ENCODE data around the gene OPHN1.
"Not testable (repeated sequence)": the region's sequence is repeated elsewhere in the genome, so short reads cannot be mapped to it uniquely, and the experiment has no call there.

OPHN1 gene

DNA sequence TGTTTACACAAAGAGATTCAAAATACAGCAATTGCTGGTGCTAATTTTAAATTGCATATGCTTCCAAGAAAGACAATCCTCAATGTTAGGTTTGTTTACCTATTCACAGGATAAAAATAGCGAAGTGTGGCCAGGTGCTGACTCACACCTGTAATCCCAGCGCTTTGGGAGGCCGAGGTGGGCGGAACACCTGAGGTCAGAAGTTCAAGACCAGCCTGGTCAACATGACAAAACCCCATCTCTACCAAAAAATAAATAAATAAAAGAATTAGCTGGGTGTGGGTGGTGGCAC lies 77.7 kb downstream of the OPHN1 start:
- no peak for DNase-seq (ENCODE audit: low spot score)

DNA sequence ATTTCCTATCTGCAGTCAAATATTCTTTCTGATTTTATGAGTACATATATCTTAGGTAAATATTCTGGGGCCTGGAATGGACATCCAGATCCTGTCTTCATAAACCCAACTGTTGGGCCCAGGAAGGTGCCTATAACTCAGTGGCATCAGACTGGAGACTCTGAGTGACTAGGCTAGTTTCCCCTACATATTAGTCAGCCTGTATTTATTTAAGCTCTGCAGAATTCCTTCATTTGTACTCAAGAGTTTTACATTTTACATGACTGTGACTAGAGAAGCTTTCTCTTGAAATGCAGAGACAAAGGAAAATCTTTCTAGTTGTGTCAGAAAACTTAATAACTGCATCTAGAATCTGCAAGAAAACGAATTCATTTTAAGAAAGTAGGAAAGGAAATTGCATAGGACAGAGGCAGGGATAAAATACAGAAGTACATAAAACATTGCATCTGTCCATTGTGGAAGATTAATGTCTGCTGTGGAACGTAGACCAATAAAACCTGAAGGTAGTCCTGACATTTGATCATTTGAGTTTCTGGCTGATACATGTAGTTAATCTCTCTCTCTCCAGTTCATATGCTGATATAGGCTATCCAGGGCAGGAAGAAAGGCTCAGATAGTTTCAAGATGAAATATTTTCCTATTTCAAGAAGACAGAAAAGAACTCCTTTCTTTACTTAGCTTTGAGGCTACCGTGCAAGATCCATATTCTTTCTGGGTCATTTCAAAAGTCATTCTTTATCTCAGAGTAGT lies 78.2 kb downstream of the OPHN1 start:
- DNase-seq (ENCODE audit: low spot score): no peak

DNA sequence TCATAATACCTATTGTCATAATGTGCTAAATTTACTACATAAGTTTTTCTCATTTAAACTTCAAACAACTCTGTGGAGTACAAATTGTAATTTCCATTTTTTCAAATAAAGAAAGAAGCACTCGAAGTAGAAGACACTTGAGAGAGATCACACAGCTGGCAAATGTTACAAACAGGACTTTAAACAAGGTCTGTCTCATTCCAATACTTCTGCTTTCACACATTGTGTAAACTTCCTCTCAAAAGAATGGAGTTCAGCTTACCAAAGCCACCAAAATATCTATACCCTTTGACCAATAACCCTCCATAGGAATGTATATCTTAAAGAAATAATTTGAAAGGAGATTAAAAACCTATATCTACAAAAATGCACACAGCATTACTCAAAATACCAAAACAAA lies 88.3 kb downstream of the OPHN1 start:
- peak; percentile 3 for DNase-seq (ENCODE audit: low spot score)

DNA sequence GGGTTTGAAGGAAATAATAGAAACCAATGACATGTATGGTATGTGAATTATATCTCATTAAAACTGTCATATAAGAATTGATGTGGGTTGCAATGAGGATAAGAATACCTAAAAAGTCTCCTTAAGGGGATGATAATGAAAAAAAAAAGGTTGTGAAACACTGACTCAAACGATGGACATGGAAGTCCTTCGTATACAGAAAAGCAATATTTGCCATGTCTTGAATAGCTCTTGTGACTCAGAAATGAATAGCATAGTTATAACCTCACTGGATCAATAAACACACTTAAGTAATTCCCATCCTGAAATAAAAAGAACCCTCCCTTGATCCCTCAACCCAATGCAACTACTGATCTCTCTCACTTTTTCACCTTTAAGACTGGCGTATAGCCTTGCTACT lies 89.7 kb downstream of the OPHN1 start:
- DNase-seq (ENCODE audit: low spot score): no peak

DNA sequence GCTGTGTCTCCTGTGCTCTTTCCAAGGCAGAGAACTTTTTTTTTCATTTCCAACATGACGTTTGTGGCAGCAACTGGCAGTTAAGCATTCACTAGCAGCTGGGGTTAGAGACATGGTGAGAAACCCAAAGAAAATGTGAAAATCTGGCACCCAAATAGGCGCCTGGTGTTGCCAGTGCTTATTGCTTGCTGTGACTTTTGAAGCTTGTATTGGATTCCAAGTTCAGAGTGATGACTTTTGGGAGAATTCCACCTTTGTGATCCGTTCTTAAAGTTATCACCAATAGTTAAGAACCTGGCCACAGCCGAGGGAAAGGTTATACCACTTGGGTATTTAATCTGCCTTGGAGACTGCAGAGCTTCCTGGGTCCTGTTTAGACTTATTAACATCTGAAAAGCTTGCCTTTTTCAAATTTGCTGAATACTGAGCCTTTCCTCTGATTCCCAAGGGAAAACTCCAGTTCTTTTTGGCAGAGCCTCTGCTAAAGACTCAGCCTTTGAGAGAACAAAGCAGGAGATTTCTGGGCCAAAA lies 101.0 kb downstream of the OPHN1 start:
- peak; percentile 15 for DNase-seq (ENCODE audit: low spot score)

DNA sequence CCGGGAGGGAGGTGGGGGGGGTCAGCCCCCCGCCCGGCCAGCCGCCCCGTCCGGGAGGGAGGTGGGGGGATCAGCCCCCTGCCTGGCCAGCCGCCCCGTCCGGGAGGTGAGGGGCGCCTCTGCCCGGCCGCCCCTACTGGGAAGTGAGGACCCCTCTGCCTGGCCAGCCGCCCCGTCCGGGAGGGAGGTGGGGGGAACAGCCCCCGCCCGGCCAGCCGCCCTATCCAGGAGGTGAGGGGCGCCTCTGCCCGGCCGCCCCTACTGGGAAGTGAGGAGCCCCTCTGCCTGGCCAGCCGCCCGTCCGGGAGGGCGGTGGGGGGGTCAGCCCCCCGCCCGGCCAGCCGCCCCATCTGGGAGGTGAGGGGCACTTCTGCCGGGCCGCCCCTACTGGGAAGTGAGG lies 106.5 kb downstream of the OPHN1 start:
- not testable (repeated sequence) for DNase-seq (ENCODE audit: low spot score)

DNA sequence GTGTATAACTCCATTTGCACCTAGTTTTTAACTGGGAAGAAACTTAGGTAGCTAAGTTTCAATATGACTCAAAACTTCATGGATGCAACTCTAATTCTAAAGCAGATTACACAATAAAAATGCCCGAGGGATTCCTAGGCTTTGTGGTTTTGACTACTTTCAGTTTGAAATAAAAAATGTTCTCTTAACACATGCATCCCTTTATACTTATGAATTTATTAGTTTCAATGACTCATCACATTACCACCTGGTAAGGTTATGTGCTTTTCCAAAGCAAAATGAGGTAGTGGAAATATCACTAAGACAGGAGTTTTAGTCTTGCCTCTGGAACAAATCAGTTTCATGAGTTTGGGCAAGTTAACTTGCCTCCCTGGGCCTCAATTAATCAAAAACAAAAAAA lies 125.5 kb downstream of the OPHN1 start:
- no peak for DNase-seq (ENCODE audit: low spot score)

DNA sequence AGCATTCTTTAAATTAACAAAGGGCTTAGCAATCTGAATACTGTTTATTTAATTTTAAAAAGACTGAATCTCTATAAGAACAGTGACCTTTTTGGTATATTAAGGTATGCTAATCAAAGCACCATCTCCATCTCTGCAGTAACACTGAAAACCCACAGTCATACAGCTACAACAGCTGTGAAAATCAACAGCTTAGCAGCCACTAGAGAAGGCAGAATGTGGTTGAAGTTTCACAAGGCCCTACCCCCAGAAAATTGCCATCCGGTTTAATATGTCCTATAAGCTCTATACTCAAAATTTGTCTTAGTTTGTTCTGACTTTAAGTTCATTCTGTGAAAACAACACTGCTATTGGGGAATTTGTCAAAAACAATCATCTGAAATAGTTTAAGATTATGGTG lies 128.7 kb downstream of the OPHN1 start:
- no peak for DNase-seq (ENCODE audit: low spot score)

DNA sequence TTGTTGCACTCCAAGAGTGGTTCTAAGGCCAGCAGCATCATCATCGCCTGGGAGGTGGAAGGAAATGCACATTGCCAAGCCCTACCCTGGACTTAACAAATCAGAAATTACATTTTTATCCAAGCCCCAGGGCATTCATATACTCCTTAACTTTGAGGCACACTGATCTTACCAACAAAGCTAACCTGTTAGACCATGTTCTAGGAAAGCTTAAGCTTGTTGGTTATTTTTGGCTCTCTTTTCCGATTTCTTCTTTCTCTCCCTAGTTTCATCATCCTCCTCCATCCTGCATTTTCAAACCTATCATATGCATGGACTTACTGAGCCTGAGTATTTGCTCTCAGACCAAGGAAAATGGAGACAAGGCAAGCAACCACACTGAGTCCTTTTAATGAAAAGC lies 133.4 kb downstream of the OPHN1 start:
- DNase-seq (ENCODE audit: low spot score): no peak

DNA sequence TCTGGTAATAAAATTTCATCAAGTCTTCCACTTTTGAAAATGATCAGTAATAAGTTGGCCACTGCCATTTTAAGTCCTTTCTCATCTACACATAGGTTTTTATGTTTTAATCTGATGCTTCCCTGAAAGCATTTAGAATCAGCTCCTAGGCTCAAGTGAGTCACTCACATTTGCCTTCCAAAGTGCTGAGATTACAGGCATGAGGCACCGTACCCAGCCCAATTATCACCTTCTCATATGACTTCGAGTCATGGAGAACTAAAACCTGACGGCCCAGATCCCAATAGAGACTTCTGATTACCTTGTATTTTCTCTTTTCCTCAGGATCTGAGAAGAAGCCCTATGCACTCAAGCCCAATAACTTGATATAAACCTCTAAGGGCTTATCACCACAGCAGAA lies 140.8 kb downstream of the OPHN1 start:
- no peak for DNase-seq (ENCODE audit: low spot score)

DNA sequence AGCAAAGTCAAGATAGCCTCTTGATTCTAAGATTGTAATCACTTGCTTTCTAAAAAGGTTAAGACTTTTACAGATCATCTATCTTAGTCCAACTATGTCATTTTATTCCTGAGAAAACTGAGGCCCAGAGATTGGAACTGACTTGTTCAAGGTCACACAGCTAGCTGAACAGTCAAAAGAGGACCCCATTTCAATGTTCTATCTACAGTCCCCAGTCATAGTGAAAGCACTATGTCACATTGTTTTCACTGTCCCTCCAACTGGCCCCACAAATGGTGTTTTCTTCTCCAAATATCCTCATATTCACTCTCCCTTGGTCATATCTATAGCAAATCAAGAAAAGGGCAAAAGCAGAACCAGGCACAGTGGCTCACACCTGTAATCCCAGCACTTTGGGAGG lies 145.2 kb downstream of the OPHN1 start:
- no peak for DNase-seq (ENCODE audit: low spot score)

DNA sequence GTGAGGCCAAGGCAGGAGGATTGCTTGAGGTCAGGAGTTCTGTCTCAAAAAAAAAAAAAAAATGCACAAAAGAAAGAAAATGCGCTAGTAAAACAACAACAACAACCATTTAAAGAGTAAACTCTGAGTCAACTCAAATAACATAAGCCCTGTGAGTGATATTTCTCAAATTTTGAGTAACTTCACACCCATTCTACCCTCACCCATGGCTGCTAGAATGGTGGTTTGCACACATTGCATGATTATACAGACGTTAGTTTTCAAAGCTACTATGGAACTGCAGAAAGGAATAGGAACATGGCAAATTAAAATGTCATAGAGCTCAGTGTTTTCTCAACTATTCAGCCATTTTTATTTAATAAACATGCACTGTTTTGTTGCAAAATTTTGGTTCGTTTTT lies 145.9 kb downstream of the OPHN1 start:
- DNase-seq (ENCODE audit: low spot score): no peak

DNA sequence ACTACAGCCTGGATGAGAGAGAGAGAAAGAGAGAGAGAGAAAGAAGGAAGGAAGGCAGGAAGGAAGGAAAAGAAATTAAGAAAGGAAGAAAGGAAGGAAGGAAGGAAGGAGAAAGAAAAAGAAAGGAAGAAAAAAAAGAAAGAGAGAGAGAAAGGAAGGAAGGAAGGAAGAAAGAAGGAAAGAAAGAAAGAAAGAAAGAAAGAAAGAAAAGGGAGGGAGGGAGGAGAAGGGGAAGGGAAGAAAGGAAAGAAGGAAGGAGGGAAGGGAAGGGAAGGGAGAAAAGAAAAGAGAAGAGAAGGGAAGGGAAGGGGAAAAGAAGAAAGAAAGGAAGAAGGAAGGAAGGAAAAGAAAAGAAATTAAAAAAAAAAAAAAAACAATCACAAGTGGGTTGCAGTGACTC lies 146.3 kb downstream of the OPHN1 start:
- no peak for DNase-seq (ENCODE audit: low spot score)

DNA sequence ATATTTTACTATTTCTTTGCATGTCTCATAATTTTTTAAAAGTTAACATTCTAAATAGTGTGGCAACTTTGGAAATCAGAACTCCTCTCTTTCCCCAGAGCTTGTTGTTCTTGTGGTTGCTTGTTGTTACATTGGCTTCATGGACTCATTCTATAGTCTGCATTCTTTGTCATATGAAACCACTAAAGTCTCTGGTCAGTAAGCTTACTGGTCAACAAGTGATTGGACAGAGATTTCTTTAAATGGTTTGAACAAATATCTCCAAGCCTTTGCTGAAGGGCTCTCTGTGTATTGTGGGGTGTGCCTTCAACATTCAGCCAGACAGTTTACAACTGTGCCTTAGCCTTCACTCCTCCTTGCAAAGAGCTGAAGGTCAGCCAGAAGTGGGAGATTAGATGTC lies 147.2 kb downstream of the OPHN1 start:
- DNase-seq (ENCODE audit: low spot score): no peak

DNA sequence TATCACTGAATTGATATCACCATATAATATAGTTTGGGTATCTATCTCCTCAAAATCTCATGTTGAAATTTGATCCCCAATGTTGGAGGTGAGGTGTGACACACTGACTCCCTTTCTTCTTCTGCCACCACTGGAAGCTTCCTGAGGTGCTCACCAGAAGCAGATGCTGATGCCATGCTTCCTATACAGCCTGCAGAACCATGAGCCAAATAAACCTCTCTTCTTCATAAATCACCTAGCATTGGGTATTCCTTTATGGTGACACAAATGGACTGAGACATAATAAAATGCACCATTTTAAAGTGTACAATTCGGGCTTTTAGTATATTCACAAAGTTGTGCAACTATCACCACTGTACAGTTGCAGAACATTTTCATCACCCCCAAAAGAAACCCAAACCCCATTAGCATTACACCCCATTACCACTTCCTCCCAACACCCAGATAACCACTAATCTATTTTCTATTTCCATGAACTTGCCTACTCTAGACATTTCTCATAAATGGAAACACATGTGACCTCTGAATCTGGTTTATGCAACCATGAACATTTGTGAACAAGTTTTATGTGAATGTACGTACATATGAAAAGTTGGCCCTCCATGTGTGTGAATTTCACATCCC lies 148.9 kb downstream of the OPHN1 start:
- no peak for DNase-seq (ENCODE audit: low spot score)

DNA sequence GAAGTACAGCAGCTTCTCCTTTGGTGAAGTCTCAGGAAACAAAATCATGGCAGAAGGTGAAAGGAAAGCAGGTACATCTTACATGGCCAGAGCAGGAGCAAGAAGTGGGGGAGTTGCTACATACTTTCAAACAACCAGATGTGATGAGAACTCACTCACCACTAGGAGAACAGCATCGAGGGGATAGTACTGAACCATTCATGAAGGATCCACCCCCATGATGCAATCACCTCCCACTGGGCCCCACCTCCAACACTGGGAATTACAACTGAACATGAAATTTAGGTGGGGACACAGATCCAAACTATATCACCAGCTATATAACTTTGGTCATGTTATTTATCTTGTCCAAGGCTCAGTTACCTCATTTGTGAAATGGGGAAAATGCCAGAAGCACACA lies 159.4 kb downstream of the OPHN1 start:
- no peak for DNase-seq (ENCODE audit: low spot score)

DNA sequence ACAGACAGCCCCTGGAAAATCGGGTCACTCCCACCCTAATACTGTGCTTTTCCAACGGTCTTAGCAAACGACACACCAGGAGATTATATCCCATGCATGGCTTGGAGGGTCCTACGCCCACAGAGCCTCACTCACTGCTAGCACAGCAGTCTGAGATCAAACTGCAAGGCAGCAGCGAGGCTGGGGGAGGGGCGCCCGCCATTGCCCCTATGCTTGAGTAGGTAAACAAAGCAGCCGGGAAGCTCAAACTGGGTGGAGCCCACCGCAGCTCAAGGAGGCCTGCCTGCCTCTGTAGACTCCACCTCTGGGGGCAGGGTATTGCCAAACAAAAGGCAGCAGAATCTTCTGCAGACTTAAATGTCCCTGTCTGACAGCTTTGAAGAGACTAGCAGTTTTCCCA lies 168.5 kb downstream of the OPHN1 start:
- not testable (repeated sequence) for DNase-seq (ENCODE audit: low spot score)

DNA sequence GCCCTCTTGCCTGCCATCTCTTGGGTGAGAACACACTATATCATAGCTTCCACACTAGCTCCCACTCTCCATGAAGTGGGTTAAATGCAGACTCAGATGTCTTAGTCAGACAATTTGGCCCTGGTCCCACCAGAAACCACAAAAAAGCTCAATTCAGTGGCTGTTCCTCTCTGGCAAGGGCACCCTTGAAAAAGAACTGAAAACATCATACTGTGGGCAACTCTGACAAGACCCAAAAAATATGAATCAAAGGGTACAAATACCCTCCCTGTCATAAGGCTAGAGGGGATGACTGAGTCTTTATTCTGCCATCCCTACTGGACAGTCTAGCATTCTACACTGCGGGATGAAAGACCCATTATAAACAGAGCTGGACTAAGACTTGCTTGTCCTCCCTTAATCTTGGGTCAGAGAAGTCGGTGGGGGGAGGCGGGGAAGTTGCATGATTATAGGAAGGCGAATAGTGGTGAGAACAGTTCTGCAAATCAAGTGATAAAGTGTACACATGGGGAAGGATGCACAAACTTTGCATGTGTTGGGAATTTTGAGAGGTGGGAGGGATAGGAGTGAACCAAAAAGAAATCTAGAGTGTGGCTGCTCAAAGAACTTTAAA lies 172.1 kb downstream of the OPHN1 start:
- peak; percentile 48 for DNase-seq (ENCODE audit: low spot score)

DNA sequence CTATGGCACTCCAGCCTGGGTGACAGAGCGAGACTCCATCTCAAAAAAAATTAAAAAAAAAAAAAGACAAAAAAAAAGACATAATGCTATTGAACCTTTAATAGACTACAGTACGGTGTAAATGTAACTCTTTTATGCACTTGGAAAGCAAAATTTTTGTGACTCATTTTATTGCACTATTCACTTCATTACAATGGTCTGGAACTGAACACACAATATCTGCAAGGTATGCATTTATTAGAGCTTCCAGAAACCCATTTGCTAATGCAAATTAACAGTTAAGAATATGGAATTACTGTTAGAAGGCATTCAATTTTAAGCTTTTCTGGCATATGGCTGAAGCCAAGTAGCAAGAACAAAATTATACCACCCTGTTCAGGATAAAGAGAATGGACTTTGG lies 176.3 kb downstream of the OPHN1 start:
- DNase-seq (ENCODE audit: low spot score): no peak

DNA sequence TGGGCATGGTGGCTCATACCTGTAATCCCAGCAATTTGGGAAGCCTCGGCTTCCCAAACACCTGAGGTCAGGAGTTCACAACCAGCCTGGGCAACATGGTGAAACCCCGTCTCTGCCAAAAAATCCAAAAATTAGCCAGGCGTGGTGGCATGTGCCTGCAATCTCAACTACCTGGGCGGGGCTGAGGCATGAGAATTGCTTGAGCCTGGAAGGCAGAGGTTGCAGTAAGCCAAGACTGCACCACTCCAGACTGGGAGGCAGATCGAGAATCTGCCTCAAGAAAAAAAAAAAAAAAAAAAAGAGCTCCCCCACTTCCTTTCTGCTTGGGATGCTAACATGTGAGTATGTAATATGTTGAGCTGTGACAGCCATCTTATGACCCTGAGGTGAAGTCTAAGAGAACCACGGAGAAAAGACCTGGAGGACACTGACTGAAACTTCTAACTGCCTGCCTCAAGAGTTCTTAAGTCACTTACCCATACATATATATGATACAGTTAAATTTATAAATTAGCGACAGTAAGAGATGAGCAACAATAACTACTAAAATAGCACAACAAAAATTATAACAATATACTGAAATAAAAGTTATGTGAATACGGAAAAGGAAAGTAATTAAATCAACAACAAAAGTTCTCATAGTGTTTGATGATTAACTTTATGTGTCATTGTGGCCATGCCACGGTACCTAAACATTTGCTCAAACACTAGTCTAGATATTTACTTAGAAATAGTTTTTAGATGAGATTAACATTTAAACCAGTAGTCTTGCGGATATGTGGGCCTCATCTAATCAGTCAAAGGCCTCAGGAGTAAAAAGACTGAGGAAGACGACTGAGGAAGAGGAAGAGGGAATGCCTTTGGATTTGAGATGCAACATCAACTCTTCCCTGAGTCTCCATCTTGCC lies 178.3 kb downstream of the OPHN1 start:
- DNase-seq (ENCODE audit: low spot score): no peak

DNA sequence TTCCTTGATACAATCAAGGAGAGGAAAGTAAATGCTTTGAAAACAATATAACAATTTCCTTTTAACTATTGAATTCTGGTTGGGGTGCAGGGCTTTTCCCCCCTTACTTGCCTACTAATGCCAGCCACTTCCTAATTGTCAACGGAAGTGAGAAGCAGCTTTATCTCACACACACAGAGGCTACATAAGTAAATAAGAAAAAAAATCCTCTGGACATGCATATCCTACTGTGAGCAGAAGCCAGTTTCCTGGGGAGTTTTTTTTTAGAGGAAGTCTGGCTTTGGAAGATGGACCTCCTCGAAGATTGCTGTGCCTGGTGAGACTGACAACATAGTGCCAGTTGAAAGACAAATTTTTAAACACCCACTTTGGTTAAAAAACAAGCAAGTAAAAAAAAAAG lies 180.6 kb downstream of the OPHN1 start:
- no peak for DNase-seq (ENCODE audit: low spot score)

DNA sequence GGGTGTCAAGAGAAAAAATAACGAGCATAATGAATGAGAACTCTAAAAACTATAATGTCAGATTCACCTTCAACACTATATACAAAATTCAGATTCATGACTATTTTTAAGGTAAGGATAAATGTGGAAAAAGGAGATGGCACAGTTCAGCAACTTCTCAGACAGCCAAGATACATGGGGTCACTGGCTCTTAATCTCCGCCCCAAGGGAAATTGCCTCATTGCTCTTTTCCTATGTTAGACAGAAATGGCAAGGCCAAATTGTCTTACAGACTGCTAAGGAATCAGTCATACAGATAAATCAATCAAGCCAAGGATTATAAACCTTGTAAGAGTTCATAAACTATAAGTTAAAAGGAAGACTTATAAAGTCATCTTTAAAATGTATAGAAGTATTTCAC lies 183.4 kb downstream of the OPHN1 start:
- DNase-seq (ENCODE audit: low spot score): no peak
